Epithelial cell of proximal tubule (primary cell): ENCODE data around the gene ABCA1. TPM values are rescaled to one million over a fixed set of nuclear protein-coding genes. Genes with fewer than 3 reads are reported as not detected.

ENCODE experiments used
- DNase-seq: peaks from one replicate; pipeline ENCODE4 v3.0.0-alpha.2; 2011; ENCODE audit warnings: low read depth
- H3K4me3 ChIP-seq: 2 replicates; pipeline ENCODE4 v1.5.1; 2011; ENCODE audit warnings: low read depth, mild to moderate bottlenecking, low read length
- total RNA-seq: library from RNA; depleted of rRNA; stranded (reverse); fragments of >200 nt; gene quantifications from 2 replicates; pipeline ENCODE4 v1.2.3, GENCODE V29; 2015
- TF ChIP-seq, protein P1 (sequence below): conservative IDR thresholded peaks from 2 replicates; pipeline ENCODE4 v1.5.1; 2012; ENCODE audit warnings: low read depth, mild to moderate bottlenecking, low read length

ABCA1 gene
- total RNA-seq, 1 donor from 2014 or later, result 13.7 TPM

DNA sequence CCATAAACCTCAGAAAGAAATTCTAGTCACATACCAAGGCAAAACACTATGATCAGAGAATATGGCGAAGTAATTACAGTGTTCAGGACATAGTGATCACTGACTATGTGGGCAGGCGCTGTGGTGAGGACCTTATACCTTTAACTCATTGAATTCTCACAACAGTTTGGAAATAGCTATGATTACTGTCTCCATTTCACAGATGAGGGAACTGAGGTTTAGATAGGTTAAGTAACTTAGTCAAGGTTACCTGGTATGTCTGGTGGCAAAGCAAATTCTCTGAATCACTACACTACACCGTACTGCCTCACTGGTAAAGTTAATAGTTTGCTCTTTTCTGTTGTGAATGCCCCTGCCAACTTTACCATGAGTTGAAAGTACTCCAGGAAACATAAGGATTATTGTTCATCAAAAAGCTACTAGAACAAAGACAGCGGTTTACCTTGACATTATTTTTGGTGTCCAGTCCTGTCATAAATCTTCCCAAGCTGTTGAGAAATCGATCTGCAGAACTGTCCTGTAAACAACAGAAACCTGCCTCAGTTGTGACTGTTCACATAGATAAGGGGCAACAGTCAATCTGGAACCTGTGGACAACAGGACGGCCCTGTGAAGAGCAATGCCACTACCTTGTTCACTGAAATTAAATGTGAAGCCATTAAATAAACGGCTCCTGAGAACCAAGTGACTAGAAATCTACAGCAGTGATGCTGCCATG lies 127.7 kb downstream of the ABCA1 start:
- no peak for DNase-seq
- TF ChIP-seq, protein P1, sequence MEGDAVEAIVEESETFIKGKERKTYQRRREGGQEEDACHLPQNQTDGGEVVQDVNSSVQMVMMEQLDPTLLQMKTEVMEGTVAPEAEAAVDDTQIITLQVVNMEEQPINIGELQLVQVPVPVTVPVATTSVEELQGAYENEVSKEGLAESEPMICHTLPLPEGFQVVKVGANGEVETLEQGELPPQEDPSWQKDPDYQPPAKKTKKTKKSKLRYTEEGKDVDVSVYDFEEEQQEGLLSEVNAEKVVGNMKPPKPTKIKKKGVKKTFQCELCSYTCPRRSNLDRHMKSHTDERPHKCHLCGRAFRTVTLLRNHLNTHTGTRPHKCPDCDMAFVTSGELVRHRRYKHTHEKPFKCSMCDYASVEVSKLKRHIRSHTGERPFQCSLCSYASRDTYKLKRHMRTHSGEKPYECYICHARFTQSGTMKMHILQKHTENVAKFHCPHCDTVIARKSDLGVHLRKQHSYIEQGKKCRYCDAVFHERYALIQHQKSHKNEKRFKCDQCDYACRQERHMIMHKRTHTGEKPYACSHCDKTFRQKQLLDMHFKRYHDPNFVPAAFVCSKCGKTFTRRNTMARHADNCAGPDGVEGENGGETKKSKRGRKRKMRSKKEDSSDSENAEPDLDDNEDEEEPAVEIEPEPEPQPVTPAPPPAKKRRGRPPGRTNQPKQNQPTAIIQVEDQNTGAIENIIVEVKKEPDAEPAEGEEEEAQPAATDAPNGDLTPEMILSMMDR, result no peak
- no peak overlapping the region for H3K4me3 ChIP-seq

DNA sequence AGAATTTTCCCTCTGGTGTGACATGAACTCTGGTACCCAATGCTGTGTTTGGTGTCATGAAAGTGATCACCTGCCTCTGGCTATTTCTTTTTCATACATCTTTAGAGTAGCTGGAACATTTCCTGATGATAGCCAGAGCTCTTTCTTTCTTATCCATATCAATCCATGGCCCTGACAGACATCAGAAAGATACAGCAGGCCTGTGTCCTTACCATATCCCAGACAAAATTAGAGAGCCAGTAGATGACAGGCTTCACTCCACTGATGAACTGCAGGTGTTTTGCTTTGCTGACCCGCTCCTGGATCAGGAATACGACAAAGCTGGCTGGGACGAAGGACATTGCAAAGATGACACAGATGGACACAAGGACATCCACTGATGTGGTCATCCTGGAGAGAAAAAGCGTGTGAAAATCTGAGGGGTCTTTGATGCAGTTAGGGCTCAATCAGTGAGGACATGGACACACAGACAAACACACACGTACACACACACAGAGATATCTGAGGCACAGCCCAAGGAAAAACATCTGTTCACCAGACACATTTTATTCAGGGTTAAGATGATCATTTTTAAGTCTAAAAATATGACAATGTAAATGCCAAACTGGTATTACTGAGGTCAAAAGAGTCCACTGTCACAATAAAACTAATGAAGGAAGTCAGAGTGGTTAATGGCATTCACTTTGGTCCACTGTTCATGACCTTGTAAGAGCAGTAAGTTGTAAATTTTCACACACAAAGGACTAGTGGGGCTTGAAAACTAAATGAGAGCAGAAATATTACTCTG lies 129.6 kb downstream of the ABCA1 start:
- H3K4me3 ChIP-seq, result no peak overlapping the region
- TF ChIP-seq, protein P1, result no peak
- no peak for DNase-seq

DNA sequence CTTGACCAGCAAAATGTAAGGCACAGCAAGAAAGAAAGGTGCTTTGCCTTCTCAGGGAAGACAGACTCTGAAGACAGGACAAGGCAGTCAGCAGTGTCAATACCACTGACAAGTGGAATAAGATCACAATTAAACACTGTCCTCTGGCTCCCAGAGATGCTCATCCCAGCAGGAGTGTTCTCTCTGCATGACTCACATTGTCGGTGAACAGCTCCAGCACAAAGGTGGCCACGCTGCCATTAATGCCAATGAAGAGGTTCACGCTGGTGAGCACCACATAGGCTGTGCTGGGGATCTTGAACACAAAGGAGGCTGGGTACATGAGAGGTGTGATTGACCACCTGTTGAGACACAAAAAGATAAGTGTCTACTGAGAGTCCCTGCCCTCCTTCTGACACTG lies 132.1 kb downstream of the ABCA1 start:
- DNase-seq, result no peak
- H3K4me3 ChIP-seq, result no peak overlapping the region
- TF ChIP-seq, protein P1, result no peak

DNA sequence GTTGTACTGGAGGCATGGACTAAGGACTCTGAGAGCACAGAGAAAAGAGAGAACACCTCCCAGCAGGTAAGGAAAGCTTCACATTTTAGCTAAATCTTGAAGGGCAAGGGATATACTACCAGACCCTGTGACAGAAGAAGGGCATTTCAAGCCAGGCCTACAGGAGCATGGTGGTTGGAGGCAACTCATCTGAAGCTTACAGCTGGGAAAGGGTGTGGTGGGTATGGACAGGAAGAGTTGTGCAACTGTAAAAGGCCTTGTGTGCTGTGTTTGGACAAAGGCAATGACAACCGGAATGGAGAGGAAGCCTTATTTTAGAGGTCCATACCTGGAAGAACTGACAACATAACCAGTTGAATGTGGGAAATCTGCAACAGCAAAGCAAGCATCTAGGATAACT lies 132.9 kb downstream of the ABCA1 start:
- no peak overlapping the region for H3K4me3 ChIP-seq
- no peak for DNase-seq
- TF ChIP-seq, protein P1, result no peak

DNA sequence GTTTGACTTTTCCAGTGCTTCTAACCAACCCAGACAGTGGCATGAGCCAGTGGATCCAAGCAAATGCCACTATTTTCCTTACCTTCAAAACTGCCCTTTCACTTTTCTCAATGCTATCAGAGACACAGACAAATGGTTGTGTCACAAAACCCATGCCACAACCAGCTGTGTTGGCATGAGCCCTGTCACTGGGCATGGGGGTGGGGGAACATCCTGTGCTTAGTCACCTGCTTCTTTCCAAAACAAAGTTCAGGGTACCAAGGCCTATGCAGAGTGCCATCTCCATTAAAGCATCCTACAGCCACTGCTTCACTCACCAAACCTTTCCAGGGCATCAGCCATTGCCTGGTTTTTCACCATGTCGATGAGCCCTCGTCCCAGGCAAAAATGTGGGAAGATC lies 133.9 kb downstream of the ABCA1 start:
- H3K4me3 ChIP-seq, result no peak overlapping the region
- TF ChIP-seq, protein P1, result no peak
- no peak for DNase-seq

DNA sequence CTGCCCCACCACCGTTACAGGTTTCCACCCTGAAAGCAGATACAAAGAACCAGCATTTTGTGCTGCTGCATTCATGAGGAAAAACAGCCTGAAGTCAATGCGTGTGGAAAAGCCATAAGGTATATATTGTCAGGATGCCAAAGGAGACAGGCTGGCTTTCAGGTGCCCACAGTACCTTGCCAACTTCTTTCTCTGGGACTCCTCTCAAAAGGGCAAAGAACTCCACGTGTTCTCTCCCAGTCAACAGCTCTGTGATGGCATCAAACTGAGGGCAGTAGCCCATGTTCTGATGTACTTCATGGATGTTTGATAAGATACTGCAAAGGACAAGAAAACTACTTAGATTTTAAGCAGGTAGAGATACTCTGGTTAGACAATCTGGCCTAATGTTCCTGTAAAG lies 139.7 kb downstream of the ABCA1 start:
- DNase-seq, result no peak
- TF ChIP-seq, protein P1, result no peak
- H3K4me3 ChIP-seq, result no peak overlapping the region
